Upper lobe of left lung (tissue), 6 donors: ENCODE data around the gene LAG3. TPM values are rescaled to one million over a fixed set of nuclear protein-coding genes. Genes with fewer than 3 reads are reported as not detected.
A peak's percentile ranks its signal among the peaks of the same experiment; 100 is the strongest.

Experiments used
- ATAC-seq, 2 donors: fragments of 200-7000 bp; cut with Tn5 transposase; one replicate each; pipeline ENCODE4 v1.9.1; 2022; ENCODE audit warnings: mild to moderate bottlenecking in 2 of 2, moderate library complexity in 2 of 2; ENCODE audit not compliant: low FRiP score in 2 of 2
- DNase-seq, 2 donors: peaks; one replicate each; pipeline ENCODE4 v3.0.0-alpha.2; 2019 to 2020
- H3K27ac ChIP-seq, 4 donors: fragments of 200-600 bp; sonication (generic); one replicate each; pipeline ENCODE4 v1.5.1; 2016 to 2019
- H3K27me3 ChIP-seq, 4 donors: fragments of 200-600 bp; sonication (generic); one replicate each; pipeline ENCODE4 v1.5.1; 2017 to 2019
- H3K36me3 ChIP-seq, 4 donors: fragments of 200-600 bp; sonication (generic); one replicate each; pipeline ENCODE4 v1.5.1; 2016 to 2019
- H3K4me1 ChIP-seq, 4 donors: fragments of 200-600 bp; sonication (generic); one replicate each; pipeline ENCODE4 v1.5.1; 2018 to 2019
- H3K4me3 ChIP-seq, 4 donors: fragments of 200-600 bp; sonication (generic); one replicate each; pipeline ENCODE4 v1.5.1; 2017 to 2019; ENCODE audit warnings: mild to moderate bottlenecking in 2 of 4, moderate library complexity in 1 of 4
- H3K9me3 ChIP-seq, 4 donors: fragments of 200-600 bp; sonication (generic); one replicate each; pipeline ENCODE4 v1.5.1; 2018 to 2019
- EP300 ChIP-seq, 4 donors: sonication (generic); formaldehyde crosslinking; IDR thresholded peaks; one replicate each; pipeline ENCODE4 v1.5.1; 2017; ENCODE audit warnings: antibody characterized with exemption in 4 of 4, control low read depth in 2 of 4
- POLR2A ChIP-seq, 4 donors: fragments of 450-650 bp; IDR thresholded peaks; one replicate each; pipeline ENCODE4 v1.5.1; 2016 to 2017; ENCODE audit warnings: antibody characterized with exemption in 4 of 4, mild to moderate bottlenecking in 2 of 4
- POLR2AphosphoS5 ChIP-seq, 2 donors: sonication (generic); formaldehyde crosslinking; IDR thresholded peaks; one replicate each; pipeline ENCODE4 v1.5.1; 2017; ENCODE audit warnings: antibody characterized with exemption in 2 of 2
- WGBS, 2 donors: methylation state at CpG; one replicate each; pipeline ENCODE4 v1.1.5; 2017 to 2018; 5-methylcytosine and 5-hydroxymethylcytosine counted together
- total RNA-seq, 6 donors: library from RNA; depleted of rRNA in 4 of 6; stranded (reverse); fragments of >200 nt in 4 of 6; gene quantifications; one replicate each; pipeline versions ENCODE4 v1.1.0 to v1.2.1, GENCODE V29; 2016 to 2021
- TF ChIP-seq, protein P1 (sequence below), 6 experiments: fragments of 450-650 bp in 4 of 6; fragments of 200-600 bp in 2 of 6; sonication (generic) in 2 of 6; IDR thresholded peaks; one replicate each; pipeline ENCODE4 v1.5.1; 2016 to 2019; ENCODE audit warnings: antibody characterized with exemption in 6 of 6
- donor health status: DM: no; HTN: no; CAD: no; lungs with moderate emphysema.
- donor health status: DM: no; HTN: yes; CAD: no; lungs with severe emphysema.

LAG3 gene
- total RNA-seq, 6 donors from 2014 or later = 0.46 to 2.6 (median 1.5) TPM

- Histone ChIP-seq H3K27ac (peak overlapping the region in 3 of 4 donors; percentile 56 to 73 (median 72)), H3K9me3 (no peaks in the 10 kb centered on the region), H3K4me3 (peak overlapping the region in 3 of 4 donors; percentile 17 to 38 (median 32)), H3K27me3 (peaks cover 0 to 2% (median 0%) of the 10 kb centered on the region in 4 donors), H3K4me1 (peaks cover 34 to 54% (median 42%) of the 10 kb centered on the region in 4 donors), H3K36me3 (peaks cover 0 to 21% (median 19%) of the 10 kb centered on the region in 4 donors)
- WGBS, 2 donors = 72 to 80% methylated on average over 17 of the region's 21 CpGs
- DNase-seq = no peak
- TF ChIP-seq POLR2AphosphoS5 (IDR thresholded peaks at IDR 0.05) (no peak), POLR2A (IDR thresholded peaks at IDR 0.05) (no peak), EP300 (IDR thresholded peaks at IDR 0.05) (no peak)
- TF ChIP-seq, protein P1, sequence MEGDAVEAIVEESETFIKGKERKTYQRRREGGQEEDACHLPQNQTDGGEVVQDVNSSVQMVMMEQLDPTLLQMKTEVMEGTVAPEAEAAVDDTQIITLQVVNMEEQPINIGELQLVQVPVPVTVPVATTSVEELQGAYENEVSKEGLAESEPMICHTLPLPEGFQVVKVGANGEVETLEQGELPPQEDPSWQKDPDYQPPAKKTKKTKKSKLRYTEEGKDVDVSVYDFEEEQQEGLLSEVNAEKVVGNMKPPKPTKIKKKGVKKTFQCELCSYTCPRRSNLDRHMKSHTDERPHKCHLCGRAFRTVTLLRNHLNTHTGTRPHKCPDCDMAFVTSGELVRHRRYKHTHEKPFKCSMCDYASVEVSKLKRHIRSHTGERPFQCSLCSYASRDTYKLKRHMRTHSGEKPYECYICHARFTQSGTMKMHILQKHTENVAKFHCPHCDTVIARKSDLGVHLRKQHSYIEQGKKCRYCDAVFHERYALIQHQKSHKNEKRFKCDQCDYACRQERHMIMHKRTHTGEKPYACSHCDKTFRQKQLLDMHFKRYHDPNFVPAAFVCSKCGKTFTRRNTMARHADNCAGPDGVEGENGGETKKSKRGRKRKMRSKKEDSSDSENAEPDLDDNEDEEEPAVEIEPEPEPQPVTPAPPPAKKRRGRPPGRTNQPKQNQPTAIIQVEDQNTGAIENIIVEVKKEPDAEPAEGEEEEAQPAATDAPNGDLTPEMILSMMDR (IDR thresholded peaks at IDR 0.05) = no peak
- ATAC-seq = no peak
These were observed 638 bp downstream of the LAG3 start for GRCh38 chr12:6772726-6773589.

- peak overlapping the region in 3 of 4 donors; percentile 17 to 38 (median 32) for H3K4me3 ChIP-seq
- H3K9me3 ChIP-seq = no peaks in the 10 kb centered on the region
- 41 to 53% methylated on average over 9 to 23 of the region's 60 CpGs for WGBS, 2 donors
- peaks cover 0 to 2% (median 0%) of the 10 kb centered on the region in 4 donors for H3K27me3 ChIP-seq
- ATAC-seq (no peak), DNase-seq (peak in 1 of 2 donors; percentile 80)
- TF ChIP-seq POLR2AphosphoS5 (IDR thresholded peaks at IDR 0.05) (no peak), EP300 (IDR thresholded peaks at IDR 0.05) (no peak), POLR2A (IDR thresholded peaks at IDR 0.05) (no peak)
- TF ChIP-seq, protein P1 (IDR thresholded peaks at IDR 0.05) = no peak
- peaks cover 34 to 54% (median 42%) of the 10 kb centered on the region in 4 donors for H3K4me1 ChIP-seq
- H3K36me3 ChIP-seq = peaks cover 0 to 21% (median 19%) of the 10 kb centered on the region in 4 donors
- H3K27ac ChIP-seq = peak overlapping the region in 2 of 4 donors; percentile 56 to 73
These were observed 1.5 kb downstream of the LAG3 start for GRCh38 chr12:6773590-6774351.

DNA sequence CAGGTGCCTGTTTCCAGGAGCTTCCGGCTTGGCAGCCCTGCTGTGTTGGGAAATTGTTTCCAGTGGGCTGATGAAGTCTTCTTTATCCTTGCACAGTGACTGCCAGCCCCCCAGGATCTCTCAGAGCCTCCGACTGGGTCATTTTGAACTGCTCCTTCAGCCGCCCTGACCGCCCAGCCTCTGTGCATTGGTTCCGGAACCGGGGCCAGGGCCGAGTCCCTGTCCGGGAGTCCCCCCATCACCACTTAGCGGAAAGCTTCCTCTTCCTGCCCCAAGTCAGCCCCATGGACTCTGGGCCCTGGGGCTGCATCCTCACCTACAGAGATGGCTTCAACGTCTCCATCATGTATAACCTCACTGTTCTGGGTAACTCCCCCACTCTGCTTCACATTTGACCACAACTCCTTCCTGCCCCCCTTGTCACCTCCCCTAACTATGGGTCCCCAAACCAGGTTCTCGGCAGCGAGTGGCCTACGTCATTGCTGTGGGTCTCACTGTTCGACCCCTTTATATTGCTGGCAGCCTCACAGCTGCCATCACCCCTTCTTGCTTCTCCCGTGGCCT lies 2.3 kb downstream of the LAG3 start:
- H3K4me3 ChIP-seq = peak overlapping the region in 2 of 4 donors; percentile 32 to 38
- TF ChIP-seq EP300 (IDR thresholded peaks at IDR 0.05) (no peak), POLR2A (IDR thresholded peaks at IDR 0.05) (peak in 1 of 4 donors; percentile 41)
- WGBS, 2 donors = 83 to 89% methylated on average over 13 to 15 of the region's 15 CpGs

DNA sequence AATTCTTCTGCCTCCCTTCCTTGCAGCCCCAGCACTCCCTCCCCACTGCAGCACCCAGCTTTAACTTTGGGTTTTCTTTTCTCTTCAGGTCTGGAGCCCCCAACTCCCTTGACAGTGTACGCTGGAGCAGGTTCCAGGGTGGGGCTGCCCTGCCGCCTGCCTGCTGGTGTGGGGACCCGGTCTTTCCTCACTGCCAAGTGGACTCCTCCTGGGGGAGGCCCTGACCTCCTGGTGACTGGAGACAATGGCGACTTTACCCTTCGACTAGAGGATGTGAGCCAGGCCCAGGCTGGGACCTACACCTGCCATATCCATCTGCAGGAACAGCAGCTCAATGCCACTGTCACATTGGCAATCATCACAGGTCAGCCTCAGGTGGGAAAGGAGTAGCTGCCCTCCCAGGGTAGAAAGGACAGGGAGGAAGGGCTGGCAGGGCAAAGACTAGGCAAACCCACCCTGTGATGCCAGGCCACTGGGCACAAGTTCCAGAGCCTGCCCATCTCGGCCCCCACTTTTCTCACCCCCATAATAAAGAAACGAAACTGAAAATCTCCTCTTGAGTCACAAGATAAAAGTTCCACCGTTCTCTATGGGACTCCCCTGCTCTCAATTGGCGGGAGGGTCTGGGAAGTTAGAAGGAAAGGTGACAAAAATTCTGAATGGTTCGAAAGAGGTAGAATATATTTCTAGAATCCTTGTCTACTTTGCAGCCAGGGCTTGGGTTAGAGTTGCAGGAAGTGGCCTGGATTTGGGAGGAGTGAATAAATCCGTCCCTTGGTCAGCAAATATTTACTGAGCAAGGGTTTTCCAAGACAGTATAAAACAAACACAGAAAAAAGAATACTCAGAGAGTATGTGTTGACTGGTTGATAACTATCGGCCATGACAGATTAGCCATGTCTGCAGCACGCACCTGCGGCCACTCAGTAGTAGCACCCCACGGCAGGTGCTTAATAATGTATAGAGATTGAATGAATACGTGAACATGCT lies 3.2 kb downstream of the LAG3 start:
- 79 to 84% methylated on average over 16 of the region's 16 CpGs for WGBS, 2 donors
- DNase-seq = no peak
- H3K9me3 ChIP-seq = no peaks in the 10 kb centered on the region
- H3K4me3 ChIP-seq = no peak overlapping the region
- TF ChIP-seq POLR2AphosphoS5 (IDR thresholded peaks at IDR 0.05) = no peak
- TF ChIP-seq EP300 (IDR thresholded peaks at IDR 0.05) = no peak
- peaks cover 0 to 2% (median 0%) of the 10 kb centered on the region in 4 donors for H3K27me3 ChIP-seq
- no peak for ATAC-seq
- H3K36me3 ChIP-seq = peaks cover 0 to 8% (median 8%) of the 10 kb centered on the region in 4 donors
- H3K27ac ChIP-seq = peak overlapping the region in 2 of 4 donors; percentile 56 to 73
- peaks cover 26 to 45% (median 34%) of the 10 kb centered on the region in 4 donors for H3K4me1 ChIP-seq

More for the DNA sequence above, 2.3 kb downstream of the LAG3 start:
- Histone ChIP-seq H3K27ac (peak overlapping the region in 2 of 4 donors; percentile 56 to 73), H3K9me3 (no peaks in the 10 kb centered on the region), H3K27me3 (peaks cover 0 to 2% (median 0%) of the 10 kb centered on the region in 4 donors), H3K4me1 (peaks cover 26 to 52% (median 36%) of the 10 kb centered on the region in 4 donors), H3K36me3 (peaks cover 0 to 17% (median 16%) of the 10 kb centered on the region in 4 donors)
- ATAC-seq (no peak), DNase-seq (no peak)

DNA sequence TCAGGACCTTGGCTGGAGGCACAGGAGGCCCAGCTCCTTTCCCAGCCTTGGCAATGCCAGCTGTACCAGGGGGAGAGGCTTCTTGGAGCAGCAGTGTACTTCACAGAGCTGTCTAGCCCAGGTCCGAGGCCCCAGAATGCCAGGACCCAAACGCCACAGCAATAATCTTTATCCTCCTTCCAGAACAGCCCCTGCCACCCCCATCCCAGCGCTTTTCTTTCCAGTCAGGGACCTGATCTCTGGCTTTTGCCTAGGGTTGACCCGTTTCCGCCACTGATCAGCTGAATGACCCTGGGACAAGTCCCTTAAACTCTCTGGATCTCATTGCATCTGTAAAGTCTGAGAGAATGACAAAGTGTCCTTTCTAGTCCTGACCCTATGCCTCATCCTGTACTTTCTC lies 5.1 kb downstream of the LAG3 start:
- peaks cover 13 to 26% (median 15%) of the 10 kb centered on the region in 4 donors for H3K4me1 ChIP-seq
- H3K36me3 ChIP-seq = no peaks in the 10 kb centered on the region
- no peak overlapping the region for H3K4me3 ChIP-seq
- peaks cover 0 to 2% (median 0%) of the 10 kb centered on the region in 4 donors for H3K27me3 ChIP-seq
- H3K27ac ChIP-seq = peak overlapping the region in 1 of 4 donors; percentile 64
- DNase-seq (no peak), ATAC-seq (no peak)
- TF ChIP-seq POLR2AphosphoS5 (IDR thresholded peaks at IDR 0.05) = no peak
- TF ChIP-seq EP300 (IDR thresholded peaks at IDR 0.05) = no peak
- TF ChIP-seq, protein P1 (IDR thresholded peaks at IDR 0.05) = no peak
- no peak for TF ChIP-seq POLR2A (IDR thresholded peaks at IDR 0.05)
- WGBS, 2 donors = 95 to 97% methylated on average over 4 to 5 of the region's 5 CpGs
- H3K9me3 ChIP-seq = no peaks in the 10 kb centered on the region
